ENCODE results near the gene ZNF525. TPM values are rescaled to one million over a fixed set of nuclear protein-coding genes. Genes with fewer than 3 reads are reported as not detected.
A peak's percentile ranks its signal among the peaks of the same experiment; 100 is the strongest.
"Not testable (repeated sequence)": the region's sequence is repeated elsewhere in the genome, so short reads cannot be mapped to it uniquely, and the experiment has no call there.

The ZNF525 gene
- total RNA-seq, 1 donor from 2014 or later: 12.6 TPM

- DNase-seq (ENCODE audit: low read depth) (no peak), FAIRE-seq (no peak)
- Histone ChIP-seq H3K27me3 (ENCODE audit: control insufficient read depth, insufficient read depth, low read length) (no peaks in the 10 kb centered on the region), H3K4me3 (ENCODE audit: low read depth, low read length) (no peak overlapping the region), H3K36me3 (ENCODE audit: control insufficient read depth, insufficient read depth, low read length) (peaks cover 3% of the 10 kb centered on the region)
- no peak for TF ChIP-seq CTCF (IDR thresholded peaks at IDR 0.05; ENCODE audit: insufficient read depth, low read length, severe bottlenecking)
Observed at GRCh38 chr19:53355739-53356138, 9.8 kb upstream of the ZNF525 start.

- DNase-seq (ENCODE audit: low read depth) (no peak), FAIRE-seq (no peak)
- Histone ChIP-seq H3K36me3 (ENCODE audit: control insufficient read depth, insufficient read depth, low read length) (no peaks in the 10 kb centered on the region), H3K4me3 (ENCODE audit: low read depth, low read length) (no peak overlapping the region), H3K27me3 (ENCODE audit: control insufficient read depth, insufficient read depth, low read length) (no peaks in the 10 kb centered on the region)
- no peak for TF ChIP-seq CTCF (IDR thresholded peaks at IDR 0.05; ENCODE audit: insufficient read depth, low read length, severe bottlenecking)
Observed at GRCh38 chr19:53357821-53358581, 7.5 kb upstream of the ZNF525 start.

GRCh38 chr19:53360056-53360455, 5.4 kb upstream of the ZNF525 start:
- not testable (repeated sequence) for H3K27me3 ChIP-seq (ENCODE audit: control insufficient read depth, insufficient read depth, low read length); FAIRE-seq; H3K4me3 ChIP-seq (ENCODE audit: low read depth, low read length); H3K36me3 ChIP-seq (ENCODE audit: control insufficient read depth, insufficient read depth, low read length); DNase-seq (ENCODE audit: low read depth)

- FAIRE-seq: no peak
- Histone ChIP-seq H3K4me3 (ENCODE audit: low read depth, low read length) (peak overlapping the region; percentile 80), H3K36me3 (ENCODE audit: control insufficient read depth, insufficient read depth, low read length) (no peaks in the 10 kb centered on the region), H3K27me3 (ENCODE audit: control insufficient read depth, insufficient read depth, low read length) (no peaks in the 10 kb centered on the region)
- no peak for DNase-seq (ENCODE audit: low read depth)
- no peak for TF ChIP-seq CTCF (IDR thresholded peaks at IDR 0.05; ENCODE audit: insufficient read depth, low read length, severe bottlenecking)
Observed at GRCh38 chr19:53365899-53366493, 491 bp downstream of the ZNF525 start.

GRCh38 chr19:53372196-53372595, 6.7 kb downstream of the ZNF525 start:
- no peak for FAIRE-seq

More at GRCh38 chr19:53372196-53372595, 6.7 kb downstream of the ZNF525 start:
- H3K36me3 ChIP-seq (ENCODE audit: control insufficient read depth, insufficient read depth, low read length): peaks cover 10% of the 10 kb centered on the region
- H3K27me3 ChIP-seq (ENCODE audit: control insufficient read depth, insufficient read depth, low read length): no peaks in the 10 kb centered on the region
- no peak for DNase-seq (ENCODE audit: low read depth)
- H3K4me3 ChIP-seq (ENCODE audit: low read depth, low read length): no peak overlapping the region
- TF ChIP-seq CTCF (IDR thresholded peaks at IDR 0.05; ENCODE audit: insufficient read depth, low read length, severe bottlenecking): no peak
